ENCODE data around the gene IRS2.
"Not testable (repeated sequence)": the region's sequence is repeated elsewhere in the genome, so short reads cannot be mapped to it uniquely, and the experiment has no call there.

Gene IRS2, protein sequence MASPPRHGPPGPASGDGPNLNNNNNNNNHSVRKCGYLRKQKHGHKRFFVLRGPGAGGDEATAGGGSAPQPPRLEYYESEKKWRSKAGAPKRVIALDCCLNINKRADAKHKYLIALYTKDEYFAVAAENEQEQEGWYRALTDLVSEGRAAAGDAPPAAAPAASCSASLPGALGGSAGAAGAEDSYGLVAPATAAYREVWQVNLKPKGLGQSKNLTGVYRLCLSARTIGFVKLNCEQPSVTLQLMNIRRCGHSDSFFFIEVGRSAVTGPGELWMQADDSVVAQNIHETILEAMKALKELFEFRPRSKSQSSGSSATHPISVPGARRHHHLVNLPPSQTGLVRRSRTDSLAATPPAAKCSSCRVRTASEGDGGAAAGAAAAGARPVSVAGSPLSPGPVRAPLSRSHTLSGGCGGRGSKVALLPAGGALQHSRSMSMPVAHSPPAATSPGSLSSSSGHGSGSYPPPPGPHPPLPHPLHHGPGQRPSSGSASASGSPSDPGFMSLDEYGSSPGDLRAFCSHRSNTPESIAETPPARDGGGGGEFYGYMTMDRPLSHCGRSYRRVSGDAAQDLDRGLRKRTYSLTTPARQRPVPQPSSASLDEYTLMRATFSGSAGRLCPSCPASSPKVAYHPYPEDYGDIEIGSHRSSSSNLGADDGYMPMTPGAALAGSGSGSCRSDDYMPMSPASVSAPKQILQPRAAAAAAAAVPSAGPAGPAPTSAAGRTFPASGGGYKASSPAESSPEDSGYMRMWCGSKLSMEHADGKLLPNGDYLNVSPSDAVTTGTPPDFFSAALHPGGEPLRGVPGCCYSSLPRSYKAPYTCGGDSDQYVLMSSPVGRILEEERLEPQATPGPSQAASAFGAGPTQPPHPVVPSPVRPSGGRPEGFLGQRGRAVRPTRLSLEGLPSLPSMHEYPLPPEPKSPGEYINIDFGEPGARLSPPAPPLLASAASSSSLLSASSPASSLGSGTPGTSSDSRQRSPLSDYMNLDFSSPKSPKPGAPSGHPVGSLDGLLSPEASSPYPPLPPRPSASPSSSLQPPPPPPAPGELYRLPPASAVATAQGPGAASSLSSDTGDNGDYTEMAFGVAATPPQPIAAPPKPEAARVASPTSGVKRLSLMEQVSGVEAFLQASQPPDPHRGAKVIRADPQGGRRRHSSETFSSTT (N-terminal part only)

DNA sequence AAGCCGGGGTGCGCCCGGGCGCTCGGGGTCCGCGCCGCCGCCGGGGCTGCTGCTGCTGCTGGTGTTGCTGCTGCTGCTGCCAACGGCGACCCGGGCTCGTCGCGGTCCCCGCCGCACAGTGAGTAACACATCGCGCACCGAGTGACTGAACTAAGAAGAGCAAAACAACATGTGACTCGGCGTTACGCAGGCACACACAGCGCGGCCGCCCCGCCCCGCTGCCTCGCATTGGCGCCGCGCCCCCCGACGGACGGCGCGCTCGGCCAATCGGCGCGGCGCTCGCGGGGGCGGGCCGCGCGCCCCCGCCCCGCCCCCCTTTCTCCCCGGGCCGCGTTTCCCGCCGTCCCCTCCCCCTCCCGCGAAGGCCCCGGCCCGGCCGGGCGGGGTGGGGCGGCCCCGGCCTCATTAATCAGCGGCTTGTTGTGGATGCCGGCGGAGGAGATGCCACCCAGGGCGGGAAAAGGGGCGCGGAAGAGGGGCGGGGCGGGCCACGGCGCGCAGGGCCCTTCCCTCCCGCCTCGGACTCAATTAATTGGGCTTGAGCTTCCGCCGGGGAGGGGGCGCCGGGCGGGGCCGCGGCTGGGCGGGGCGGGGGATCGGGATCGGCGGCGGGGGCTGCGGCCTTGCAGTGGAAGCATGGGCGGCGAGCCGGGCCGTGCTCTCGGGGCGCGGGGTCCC is at the start of gene IRS2:
Gene IRS2 (minus strand): TSS at position 127 of the 678 bp plus-strand sequence. CDS start 530 bp downstream, outside the sequence.
- in situ Hi-C loops (cut with MboI; ENCODE audit: low pct_unique_long_range_greater_than_20kb, low sequenced_read_pairs) = no loop called here
- DNase-seq = peak; percentile 89

DNA sequence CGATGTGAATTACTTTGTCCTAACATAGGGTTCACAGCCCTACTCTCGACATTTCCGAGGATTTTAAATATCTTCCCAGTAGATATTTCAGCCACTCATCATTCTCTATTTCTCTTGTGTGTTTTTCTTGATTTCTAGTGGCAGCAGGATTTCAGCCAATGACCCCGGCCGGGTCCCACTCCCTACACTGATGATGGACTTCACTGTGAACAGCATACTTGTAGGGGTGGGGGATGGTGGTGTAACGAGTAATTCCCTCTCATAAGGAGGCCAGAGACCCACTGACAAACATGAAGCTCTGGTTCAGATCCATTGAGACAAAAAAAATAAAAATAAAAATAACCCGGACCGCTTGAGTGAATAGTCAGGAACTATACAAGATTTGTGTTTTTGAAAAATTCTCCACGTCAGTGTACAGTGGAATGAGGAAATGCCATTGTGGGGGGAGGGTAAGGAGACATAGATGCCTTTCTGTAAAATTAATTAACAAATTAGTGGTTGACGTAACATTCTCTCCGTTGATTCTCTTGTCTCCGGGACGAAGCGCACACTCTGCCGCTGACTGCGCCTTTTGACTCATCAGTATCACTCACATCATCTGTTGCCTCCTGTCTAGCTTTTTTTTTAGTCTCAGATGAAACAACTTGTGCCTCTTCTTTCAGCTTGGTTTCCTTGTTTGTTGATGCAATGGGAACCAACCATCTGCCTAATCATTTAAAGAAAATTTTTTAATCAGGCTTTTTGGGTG is 48.8 kb upstream of the IRS2 start:
- in situ Hi-C loops (cut with MboI; ENCODE audit: low pct_unique_long_range_greater_than_20kb, low sequenced_read_pairs) = no loop called here
- DNase-seq = no peak

DNA sequence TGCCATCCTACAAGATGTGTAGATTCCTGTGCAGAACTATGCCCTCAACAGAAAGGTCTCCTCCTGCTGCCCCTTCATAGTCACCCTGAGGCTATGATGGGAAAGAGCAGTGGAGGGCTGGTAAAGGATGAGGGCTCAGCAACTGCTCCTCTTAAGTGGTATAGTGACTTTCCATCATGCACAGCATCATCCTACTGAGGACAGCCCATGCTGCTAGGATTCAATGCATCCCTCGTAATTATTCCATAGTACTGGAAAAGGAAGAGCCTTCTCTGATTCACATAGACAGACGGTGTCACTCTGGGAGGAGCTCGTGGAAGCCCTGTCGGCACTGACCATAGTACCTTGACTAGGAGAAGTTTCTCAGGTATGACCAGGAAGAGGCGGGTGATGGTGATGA is 47.6 kb upstream of the IRS2 start:
- DNase-seq = no peak
- in situ Hi-C loops (cut with MboI; ENCODE audit: low pct_unique_long_range_greater_than_20kb, low sequenced_read_pairs) = no loop called here

DNA sequence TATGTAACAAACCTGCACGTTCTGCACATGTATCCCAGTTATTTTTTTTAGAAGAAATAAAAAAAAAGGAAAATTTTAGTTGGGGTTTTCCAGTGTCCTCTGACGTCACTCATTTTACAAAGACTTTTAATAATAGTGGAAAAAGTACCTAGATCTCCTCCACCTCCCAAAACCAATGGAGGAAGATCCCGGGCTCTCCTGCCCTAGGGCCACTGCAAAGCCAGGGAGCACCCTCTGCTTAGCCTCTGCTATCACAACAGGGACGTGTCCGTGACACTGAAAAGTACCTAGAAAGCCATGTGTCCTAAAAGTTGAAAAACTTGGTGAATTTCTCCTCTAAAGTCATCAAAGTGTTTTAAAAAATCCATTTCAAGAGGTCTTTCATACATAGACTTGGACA is 46.7 kb upstream of the IRS2 start:
- no peak for DNase-seq
- in situ Hi-C loops (cut with MboI; ENCODE audit: low pct_unique_long_range_greater_than_20kb, low sequenced_read_pairs) = no loop called here

DNA sequence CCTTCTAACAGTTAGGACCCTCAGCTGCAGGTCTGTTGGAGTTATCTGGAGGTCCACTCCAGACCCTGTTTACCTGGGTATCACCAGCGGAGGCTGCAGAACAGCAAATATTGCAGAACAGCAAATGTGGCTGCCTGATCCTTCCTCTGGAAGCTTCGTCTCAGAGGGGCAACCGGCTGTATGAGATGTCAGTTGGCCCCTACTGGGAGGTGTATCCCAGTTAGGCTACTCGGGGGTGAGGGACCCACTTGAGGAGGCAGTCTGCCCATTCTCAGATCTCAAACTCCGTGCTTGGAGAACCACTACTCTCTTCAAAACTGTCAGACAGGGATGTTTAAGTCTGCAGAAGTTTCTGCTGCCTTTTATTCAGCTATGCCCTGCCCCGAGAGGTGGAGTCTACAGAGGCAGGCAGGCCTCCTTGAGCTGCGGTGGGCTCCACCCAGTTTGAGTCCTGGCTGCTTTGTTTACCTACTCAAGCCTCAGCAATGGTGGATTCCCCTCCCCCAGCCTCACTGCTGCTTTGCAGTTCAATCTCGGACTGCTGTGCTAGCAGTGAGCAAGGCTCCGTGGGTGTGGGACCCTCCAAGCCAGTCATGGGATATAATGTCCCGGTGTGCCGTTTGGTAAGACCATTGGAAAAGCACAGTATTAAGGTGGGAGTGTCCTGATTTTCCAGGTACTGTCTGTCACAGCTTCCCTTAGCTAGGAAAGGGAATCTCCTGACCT is 42.4 kb upstream of the IRS2 start:
- DNase-seq; in situ Hi-C loops (cut with MboI; ENCODE audit: low pct_unique_long_range_greater_than_20kb, low sequenced_read_pairs): not testable (repeated sequence)

DNA sequence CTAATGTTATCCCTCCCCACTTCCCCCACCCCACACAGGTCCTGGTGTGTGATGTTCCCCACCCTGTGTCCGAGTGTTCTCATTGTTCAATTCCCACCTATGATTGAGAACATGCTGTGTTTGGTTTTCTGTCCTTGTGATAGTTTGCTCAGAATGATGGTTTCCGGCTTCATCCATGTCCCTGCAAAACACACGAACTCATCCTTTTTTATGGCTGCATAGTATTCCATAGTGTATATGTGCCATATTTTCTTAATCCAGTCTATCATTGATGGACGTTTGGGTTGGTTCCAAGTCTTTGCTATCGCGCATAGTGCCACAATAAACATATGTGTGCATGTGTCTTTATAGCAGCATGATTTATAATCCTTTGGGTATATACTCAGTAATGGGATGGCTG is 36.8 kb upstream of the IRS2 start:
- DNase-seq; in situ Hi-C loops (cut with MboI; ENCODE audit: low pct_unique_long_range_greater_than_20kb, low sequenced_read_pairs): not testable (repeated sequence)

DNA sequence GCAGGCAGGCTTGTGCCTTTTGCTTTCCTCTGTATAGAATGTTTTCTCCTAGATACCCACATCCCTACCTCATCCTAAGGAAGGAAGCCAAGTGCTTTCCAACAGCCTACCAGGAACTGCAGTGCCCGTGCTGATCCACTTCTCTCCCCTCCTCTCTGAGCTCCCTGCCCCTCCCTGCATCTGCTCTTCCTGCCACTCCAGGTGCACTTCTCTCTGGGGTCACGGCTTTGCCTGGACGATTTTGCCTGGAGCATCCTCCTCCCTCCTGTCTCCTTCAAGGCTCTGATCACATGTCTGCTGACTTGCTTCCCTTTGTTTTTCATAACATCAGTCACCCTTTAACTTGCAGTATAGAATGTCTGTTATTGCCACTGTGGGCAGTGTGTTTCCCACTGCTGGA is 34.7 kb upstream of the IRS2 start:
- DNase-seq = no peak
- in situ Hi-C loops (cut with MboI; ENCODE audit: low pct_unique_long_range_greater_than_20kb, low sequenced_read_pairs) = no loop called here

DNA sequence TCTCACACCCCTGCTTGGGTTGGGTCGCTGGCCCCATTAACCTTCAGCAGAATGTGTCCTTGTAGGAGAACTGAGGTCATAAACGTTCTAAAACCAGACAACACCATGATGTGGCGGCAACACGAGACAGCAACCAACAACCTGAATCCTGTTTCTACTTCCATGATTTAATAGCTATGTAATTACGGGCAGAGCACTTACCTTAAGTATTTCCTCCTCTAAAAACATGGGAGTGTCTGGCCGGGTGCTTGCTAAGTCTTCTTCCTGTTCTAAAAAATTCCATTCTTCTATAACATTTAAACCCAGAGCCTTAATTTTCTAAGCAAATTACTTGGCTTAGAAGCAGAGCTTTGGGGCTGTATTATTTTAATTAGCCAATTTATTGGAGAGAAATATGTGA is 33.5 kb upstream of the IRS2 start:
- no peak for DNase-seq
- in situ Hi-C loops (cut with MboI; ENCODE audit: low pct_unique_long_range_greater_than_20kb, low sequenced_read_pairs) = no loop called here

DNA sequence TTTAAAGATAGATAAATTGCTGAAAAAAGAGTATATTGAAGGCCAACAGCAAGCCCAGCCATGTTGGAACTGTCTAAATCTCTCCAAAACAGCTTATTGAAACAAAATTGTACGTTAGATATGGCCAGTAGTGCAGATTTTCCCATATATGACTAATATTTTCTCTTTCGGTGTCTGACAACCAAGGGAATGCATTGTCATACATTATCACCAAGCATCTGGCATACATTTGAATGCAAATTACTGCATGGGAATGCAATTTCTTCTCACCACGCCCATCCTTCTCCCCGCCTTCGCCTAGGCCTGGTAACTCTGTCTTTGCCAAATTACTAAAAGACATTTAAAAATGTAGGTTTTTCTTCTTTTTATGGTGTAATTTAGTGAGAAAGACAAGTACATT is 32.5 kb upstream of the IRS2 start:
- in situ Hi-C loops (cut with MboI; ENCODE audit: low pct_unique_long_range_greater_than_20kb, low sequenced_read_pairs) = no loop called here
- DNase-seq = no peak

DNA sequence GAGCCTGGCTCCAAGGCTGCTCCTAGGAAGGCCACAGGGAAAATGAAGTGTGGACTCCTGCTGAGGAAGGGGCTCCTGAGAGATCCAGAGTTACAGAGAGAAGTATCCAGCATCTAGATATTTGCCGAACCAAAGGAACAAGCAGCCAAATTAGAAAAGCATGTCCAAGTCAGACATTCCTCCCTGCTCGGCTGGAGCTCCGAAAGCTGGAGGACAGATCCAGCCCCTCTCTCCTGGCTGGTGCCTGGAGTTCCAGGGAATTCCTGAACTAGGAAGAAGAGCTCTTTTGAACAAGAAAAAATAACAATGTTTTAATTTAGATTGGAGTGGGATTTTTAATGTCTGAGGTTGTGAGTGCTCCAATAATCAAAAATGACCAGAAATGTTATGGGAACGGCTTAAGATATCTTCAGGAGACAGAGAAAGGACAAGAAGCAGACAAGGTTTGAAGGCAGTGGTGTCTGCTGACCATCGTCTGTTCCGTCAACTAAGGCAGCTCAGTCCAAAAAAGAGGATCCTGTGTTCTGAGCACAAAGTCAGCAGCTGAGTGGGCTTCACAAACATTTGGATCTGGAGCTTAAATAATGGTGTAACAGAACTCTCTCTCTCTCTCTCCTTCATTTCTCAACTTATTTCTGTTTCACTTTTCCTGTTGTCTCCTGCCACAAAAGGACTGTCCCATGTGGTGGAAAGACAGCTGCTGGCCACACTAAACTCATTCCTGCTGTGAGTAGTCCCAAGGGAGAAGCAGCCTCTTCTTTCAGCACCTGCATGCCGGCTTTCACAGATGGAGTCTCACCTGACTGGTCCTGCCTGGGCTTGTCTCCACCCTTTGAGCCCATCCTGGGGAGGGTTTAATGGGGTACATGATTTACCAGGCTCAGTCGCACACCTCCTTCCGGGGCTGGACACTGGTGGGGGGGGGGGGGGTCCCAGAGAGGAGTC is 31.5 kb upstream of the IRS2 start:
- no peak for DNase-seq
- in situ Hi-C loops (cut with MboI; ENCODE audit: low pct_unique_long_range_greater_than_20kb, low sequenced_read_pairs) = no loop called here

DNA sequence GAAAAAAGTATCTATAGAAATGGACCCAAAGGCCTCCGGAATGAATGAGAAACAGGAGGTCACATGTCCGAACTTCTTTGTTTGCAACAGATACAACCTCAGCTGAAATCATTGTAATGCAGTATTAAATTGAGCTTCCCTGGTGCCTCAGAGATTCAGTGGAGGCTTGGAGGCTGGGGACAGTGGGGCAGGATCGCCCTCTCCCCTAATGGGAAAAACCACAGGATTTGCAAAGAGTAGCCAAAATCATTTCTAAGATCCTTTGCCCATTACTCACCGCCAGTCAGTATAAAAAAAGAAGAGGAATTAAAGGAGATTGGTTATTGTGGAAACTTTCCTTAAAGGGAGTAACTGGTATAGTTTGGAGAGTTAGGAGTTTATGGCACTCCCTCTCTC is 30.4 kb upstream of the IRS2 start:
- in situ Hi-C loops (cut with MboI; ENCODE audit: low pct_unique_long_range_greater_than_20kb, low sequenced_read_pairs) = no loop called here
- no peak for DNase-seq

DNA sequence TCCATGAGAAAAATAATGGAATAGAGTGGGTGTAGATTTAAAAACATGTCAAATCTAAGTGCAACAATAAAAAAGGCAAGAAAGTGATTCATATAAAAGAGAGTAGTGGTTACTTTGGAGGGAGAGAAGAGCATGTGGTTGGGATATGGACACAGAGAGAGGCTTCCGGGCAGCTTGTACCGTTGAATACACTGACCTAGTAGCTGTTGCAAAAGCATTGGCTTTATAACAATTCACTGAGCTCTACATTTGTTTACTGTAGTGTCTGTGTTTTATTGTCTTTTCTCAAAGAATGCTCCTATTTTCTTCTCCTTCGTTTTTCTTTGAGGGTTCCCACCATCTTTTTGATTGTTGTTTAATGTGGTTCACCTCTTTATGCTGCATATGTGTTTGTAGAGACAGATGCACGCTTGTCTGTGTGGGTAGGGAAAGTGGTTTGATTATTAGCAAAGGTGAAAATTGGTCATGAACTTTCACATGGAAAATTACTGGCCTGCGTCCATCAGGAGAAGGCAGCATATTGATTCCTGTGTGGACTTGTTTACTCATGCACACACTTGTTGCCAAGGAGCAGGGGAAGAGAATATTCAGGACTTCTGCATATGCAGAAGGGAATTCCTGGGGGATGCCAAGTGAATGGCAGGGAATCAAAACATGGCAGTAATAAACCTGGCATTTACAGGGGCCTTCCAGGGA is 29.9 kb upstream of the IRS2 start:
- no peak for DNase-seq
- in situ Hi-C loops (cut with MboI; ENCODE audit: low pct_unique_long_range_greater_than_20kb, low sequenced_read_pairs) = no loop called here

DNA sequence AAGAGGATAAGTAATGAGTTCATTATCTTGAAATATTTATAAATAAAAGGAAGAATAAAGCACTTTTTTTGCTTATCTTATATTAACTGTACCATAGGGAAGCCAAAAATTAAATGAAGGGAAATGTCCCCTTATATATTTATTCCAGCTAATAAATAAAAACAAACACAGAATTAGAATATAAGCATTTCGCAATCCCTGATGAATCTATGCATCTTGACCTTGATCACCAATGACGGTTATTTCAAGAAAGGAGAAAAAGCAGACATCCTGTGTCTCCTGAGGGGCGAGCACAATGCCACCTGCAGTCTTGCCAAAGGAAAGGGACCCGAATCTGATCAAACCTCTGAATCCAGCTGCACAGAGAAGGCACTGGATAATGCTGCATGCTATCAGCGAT is 29.3 kb upstream of the IRS2 start:
- DNase-seq = no peak
- in situ Hi-C loops (cut with MboI; ENCODE audit: low pct_unique_long_range_greater_than_20kb, low sequenced_read_pairs) = no loop called here

DNA sequence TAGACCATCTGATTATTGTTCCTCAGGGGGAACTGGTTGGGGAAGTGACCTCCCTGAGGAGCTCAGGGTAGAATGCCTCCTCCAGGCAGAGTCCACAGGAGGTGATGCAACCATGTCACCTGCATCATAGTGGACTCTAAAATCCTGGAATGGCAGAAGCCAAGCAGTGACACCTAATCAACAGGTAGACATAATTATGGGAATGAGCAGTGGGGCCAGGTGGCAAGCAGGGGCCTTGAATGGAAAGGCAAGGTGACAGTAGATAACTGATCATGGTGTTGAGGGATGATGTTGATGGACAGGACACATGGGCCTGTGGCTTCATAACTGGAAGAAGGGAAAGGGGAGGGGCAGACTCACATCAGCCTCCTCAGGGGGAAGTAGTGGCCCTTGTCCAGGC is 27.3 kb upstream of the IRS2 start:
- no peak for DNase-seq
- in situ Hi-C loops (cut with MboI; ENCODE audit: low pct_unique_long_range_greater_than_20kb, low sequenced_read_pairs) = no loop called here

DNA sequence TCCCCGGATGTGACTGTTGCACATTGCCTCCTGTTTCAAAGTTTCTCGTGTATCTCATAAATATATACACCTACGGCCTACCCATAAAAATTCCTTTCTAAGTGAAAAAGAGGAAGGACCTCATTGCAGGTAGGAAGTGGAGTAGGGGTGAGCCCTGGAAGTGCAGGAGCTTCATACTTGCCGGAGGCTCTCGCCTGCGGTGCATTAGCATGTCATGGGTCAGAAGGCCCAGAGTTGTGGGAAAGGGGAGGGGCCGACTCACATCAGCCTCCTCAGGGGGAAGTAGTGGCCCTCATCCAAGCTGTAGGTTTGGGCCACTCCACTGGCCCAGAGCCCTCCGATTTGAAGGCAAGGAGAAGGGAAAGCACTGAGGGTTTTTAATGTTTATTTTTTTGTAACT is 26.0 kb upstream of the IRS2 start:
- no peak for DNase-seq
- in situ Hi-C loops (cut with MboI; ENCODE audit: low pct_unique_long_range_greater_than_20kb, low sequenced_read_pairs) = no loop called here

DNA sequence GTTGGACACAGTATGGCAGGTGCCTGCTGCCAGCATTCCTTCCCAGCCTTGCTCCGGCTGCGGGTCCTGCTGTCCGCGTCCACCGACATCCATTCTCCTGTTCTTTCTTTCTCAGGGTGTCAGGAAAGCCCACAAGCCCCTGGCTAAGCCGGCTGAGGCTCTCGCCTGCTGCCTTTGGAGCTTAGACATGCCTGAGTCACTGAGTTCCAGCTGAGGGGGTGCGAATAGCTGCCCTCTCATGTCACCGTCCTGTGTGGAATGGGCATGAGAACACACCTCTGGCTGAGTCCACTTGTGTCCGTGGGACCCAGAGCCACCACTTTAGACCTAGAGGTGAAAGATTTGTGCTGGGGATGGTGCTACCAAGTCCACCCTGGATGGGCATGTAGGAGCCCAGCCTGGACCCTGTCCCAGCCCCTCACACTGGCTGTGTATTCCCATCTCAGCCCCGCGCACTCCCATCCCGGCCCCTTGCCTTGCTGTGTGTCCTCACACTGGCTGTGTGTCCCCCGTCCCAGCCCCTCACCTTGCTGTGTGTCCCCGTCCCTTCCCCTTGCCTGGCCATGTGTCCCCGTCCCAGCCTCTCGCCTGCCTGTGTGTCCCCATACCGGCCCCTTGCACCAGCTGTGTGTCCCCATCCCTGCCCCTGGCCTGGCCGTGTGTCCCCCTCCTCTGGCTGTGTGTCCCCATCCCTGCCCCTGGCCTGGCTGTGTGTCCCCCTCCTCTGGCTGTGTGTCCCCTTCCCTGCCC is 24.6 kb upstream of the IRS2 start:
- no peak for DNase-seq
- in situ Hi-C loops (cut with MboI; ENCODE audit: low pct_unique_long_range_greater_than_20kb, low sequenced_read_pairs) = no loop called here
